Measurements from ENCODE around the gene NFAM1. TPM values are rescaled to one million over a fixed set of nuclear protein-coding genes. Genes with fewer than 3 reads are reported as not detected.

The NFAM1 gene
- total RNA-seq, 4 donors from 2014 or later: 0.70 to 3.1 (median 0.97) TPM

DNA sequence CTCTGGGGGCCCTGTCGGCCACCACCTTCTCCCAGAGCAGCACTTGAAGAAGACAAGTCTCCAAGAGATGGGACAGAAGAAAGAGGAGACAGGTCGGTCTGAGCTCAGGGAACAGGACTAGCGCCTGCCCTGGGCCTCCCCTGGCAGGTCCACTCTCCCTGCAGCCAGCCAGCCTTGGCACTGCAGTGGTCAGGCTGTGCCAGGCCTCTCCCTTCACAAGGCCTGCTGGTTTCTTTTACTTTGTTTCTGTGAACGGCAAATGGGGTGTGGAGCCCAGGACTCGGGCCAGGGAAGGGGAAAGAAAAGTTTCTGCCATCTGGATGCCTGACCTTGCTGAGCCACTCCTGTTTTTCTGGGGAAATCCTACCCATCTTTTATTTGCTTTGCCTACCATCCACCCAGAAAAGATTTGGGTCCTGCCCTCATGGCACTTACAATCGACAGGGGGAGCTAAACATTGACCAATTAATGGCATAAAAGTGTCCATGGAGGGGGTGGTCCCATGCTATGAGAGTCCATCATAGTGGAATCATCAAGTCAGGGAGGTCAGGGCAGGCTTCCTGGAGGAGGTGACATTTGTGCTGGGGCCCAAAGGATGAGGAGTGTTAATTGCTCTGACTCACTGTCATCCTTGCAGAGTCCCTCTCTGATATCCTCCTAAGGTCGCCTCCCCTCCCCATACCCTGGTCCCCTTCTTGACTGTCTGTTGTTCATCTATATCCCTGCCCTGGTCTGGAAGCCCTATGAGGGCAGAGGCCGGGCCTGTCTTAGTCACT is 65.2 kb downstream of the NFAM1 start:
- Histone ChIP-seq H3K36me3 (no peaks in the 10 kb centered on the region), H3K4me1 (peaks cover 67% of the 10 kb centered on the region), H3K4me3 (peak overlapping the region; percentile 71), H3K9me3 (no peaks in the 10 kb centered on the region), H3K27me3 (peaks cover 2% of the 10 kb centered on the region), H3K27ac (peak overlapping the region; percentile 5)
- WGBS: 43% methylated on average over 8 of the region's 8 CpGs
- no peak for TF ChIP-seq EP300 (IDR thresholded peaks at IDR 0.05)
- TF ChIP-seq POLR2AphosphoS5 (IDR thresholded peaks at IDR 0.05): no peak
- TF ChIP-seq POLR2A (IDR thresholded peaks at IDR 0.05): no peak
- TF ChIP-seq CTCF (IDR thresholded peaks at IDR 0.05): no peak
- no peak for DNase-seq (ENCODE audit: low spot score in 2 of 2)

DNA sequence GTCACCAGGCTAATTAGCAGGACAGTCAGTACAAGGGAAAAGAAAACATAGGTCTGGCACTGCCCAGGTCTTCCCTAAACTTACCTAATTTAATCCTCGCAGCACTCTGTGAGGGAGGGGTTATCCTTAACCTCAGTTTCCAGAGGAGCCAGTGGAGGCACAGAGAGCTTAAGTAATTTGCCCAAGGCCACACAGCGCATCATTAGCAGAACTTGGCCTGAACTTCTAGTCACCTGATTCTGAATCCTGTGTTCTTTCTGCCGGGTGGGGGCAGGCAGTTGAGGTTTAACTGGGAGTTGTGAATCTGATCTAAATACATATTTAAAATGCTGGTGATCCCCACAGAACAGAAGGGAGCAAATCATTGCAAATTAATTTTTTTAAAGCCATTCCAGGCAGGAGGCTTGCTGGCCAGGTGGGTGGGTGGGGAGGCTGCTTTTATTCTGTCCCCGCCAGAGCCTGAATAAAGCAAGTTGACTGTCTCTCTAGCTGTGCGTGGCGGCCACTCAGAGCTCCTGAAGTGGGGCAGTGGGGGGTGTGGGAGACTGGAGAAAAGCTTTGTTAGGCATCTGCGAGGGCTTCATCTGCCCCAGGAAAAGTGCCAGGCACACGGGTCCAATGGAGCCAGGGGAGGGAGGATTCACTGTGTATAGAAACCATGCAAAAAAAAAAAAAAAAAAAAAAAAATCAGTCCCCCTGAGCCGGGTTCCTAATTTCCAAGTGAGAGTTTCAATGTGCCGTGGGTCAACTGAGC is 66.1 kb downstream of the NFAM1 start:
- peak overlapping the region; percentile 15 for H3K4me3 ChIP-seq

GRCh38 chr22:42365111-42365865 is 66.9 kb downstream of the NFAM1 start:
- Histone ChIP-seq H3K27me3 (peaks cover 2% of the 10 kb centered on the region), H3K4me1 (peaks cover 63% of the 10 kb centered on the region), H3K27ac (peak overlapping the region; percentile 60), H3K36me3 (no peaks in the 10 kb centered on the region), H3K4me3 (peak overlapping the region; percentile 15), H3K9me3 (no peaks in the 10 kb centered on the region)
- 15% methylated on average over 13 of the region's 14 CpGs for WGBS
- TF ChIP-seq POLR2AphosphoS5 (IDR thresholded peaks at IDR 0.05) (no peak), EP300 (IDR thresholded peaks at IDR 0.05) (no peak), POLR2A (IDR thresholded peaks at IDR 0.05) (no peak), CTCF (IDR thresholded peaks at IDR 0.05) (no peak)
- no peak for DNase-seq (ENCODE audit: low spot score in 2 of 2)

More for the DNA sequence above, 66.1 kb downstream of the NFAM1 start:
- WGBS: 35% methylated on average over 10 of the region's 10 CpGs
- no peaks in the 10 kb centered on the region for H3K36me3 ChIP-seq
- H3K27me3 ChIP-seq: peaks cover 2% of the 10 kb centered on the region
- no peak for TF ChIP-seq EP300 (IDR thresholded peaks at IDR 0.05)
- TF ChIP-seq POLR2A (IDR thresholded peaks at IDR 0.05): no peak
- TF ChIP-seq CTCF (IDR thresholded peaks at IDR 0.05): no peak
- TF ChIP-seq POLR2AphosphoS5 (IDR thresholded peaks at IDR 0.05): no peak
- peaks cover 67% of the 10 kb centered on the region for H3K4me1 ChIP-seq
- H3K27ac ChIP-seq: peak overlapping the region; percentile 60
- no peaks in the 10 kb centered on the region for H3K9me3 ChIP-seq
- no peak for DNase-seq (ENCODE audit: low spot score in 2 of 2)

GRCh38 chr22:42364604-42365110 is 67.5 kb downstream of the NFAM1 start:
- no peak for DNase-seq (ENCODE audit: low spot score in 2 of 2)
- peak overlapping the region; percentile 60 for H3K27ac ChIP-seq
- peaks cover 58% of the 10 kb centered on the region for H3K4me1 ChIP-seq
- peaks cover 2% of the 10 kb centered on the region for H3K27me3 ChIP-seq
- TF ChIP-seq POLR2AphosphoS5 (IDR thresholded peaks at IDR 0.05) (no peak), CTCF (IDR thresholded peaks at IDR 0.05) (no peak), EP300 (IDR thresholded peaks at IDR 0.05) (no peak), POLR2A (IDR thresholded peaks at IDR 0.05) (no peak)
- WGBS: 23% methylated on average over 13 of the region's 13 CpGs
- no peak overlapping the region for H3K4me3 ChIP-seq
- H3K9me3 ChIP-seq: no peaks in the 10 kb centered on the region
- H3K36me3 ChIP-seq: no peaks in the 10 kb centered on the region
